Activated CD4-positive, alpha-beta memory T cell treated with anti-CD3 and anti-CD28 coated beads, Interleukin-2, amount 10 ng/mL, durations not matched to agents 7 days and 5 days (primary cell): ENCODE data around the gene KCNH8. TPM values are rescaled to one million over a fixed set of nuclear protein-coding genes. Genes with fewer than 3 reads are reported as not detected.
A peak's percentile ranks its signal among the peaks of the same experiment; 100 is the strongest.

Experiments
- CTCF ChIA-PET: fragments of 350-600 bp; sonication (Branson Sonifier 250); formaldehyde crosslinking; loops from one replicate; lab custom pipeline; 2021; ENCODE audit warnings: antibody characterized with exemption, inconsistent platforms; lab: Charles Lee
- POLR2A ChIA-PET: fragments of 350-600 bp; sonication (Branson Sonifier 250); formaldehyde crosslinking; loops from one replicate; lab custom pipeline; 2021; ENCODE audit warnings: antibody characterized with exemption; lab: Charles Lee
- DNase-seq: peaks from one replicate; pipeline ENCODE4 v3.0.0-alpha.2; 2020
- H3K27ac Mint-ChIP-seq: one replicate; pipeline ENCODE4 v1.8.0; 2021; ENCODE audit warnings: mild to moderate bottlenecking, mixed read lengths
- H3K27me3 Mint-ChIP-seq: one replicate; pipeline ENCODE4 v1.8.0; 2021; ENCODE audit warnings: mixed read lengths
- H3K36me3 Mint-ChIP-seq: one replicate; pipeline ENCODE4 v1.8.0; 2021; ENCODE audit warnings: low read depth, mixed read lengths
- H3K4me1 Mint-ChIP-seq: one replicate; pipeline ENCODE4 v1.8.0; 2021; ENCODE audit warnings: mixed read lengths
- H3K4me3 Mint-ChIP-seq: one replicate; pipeline ENCODE4 v1.8.0; 2021; ENCODE audit warnings: mild to moderate bottlenecking, mixed read lengths
- H3K9me3 Mint-ChIP-seq: one replicate; pipeline ENCODE4 v1.8.0; 2021; ENCODE audit warnings: mixed read lengths
- total RNA-seq, 2 experiments: library from RNA; stranded (reverse); gene quantifications; one replicate each; pipeline ENCODE4 v1.2.3, GENCODE V29; 2021

KCNH8 gene
- total RNA-seq, 2 experiments from 2014 or later = not detected

DNA sequence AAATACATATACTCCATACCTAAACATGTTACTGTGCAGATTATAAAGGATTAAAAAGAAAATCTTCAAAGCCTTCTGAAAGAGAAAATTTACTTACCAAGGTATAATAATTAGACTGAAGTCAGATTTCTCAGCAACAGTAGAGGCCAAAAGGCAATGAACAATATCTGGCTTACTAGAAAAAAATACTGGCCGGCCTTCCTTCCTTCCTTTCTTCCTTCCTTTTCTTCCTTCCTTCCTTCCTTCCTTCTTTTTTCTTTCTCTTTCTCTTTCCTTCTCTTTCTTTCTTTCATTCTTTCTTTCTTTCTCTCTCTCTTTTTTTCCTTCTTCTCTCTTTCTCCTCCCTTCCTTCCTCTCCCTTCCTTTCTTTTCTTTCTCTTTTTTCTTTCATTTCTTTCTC is 209.6 kb downstream of the KCNH8 start:
- no peaks in the 10 kb centered on the region for H3K27me3 Mint-ChIP-seq
- DNase-seq = no peak
- H3K4me3 Mint-ChIP-seq = no peak overlapping the region
- no peaks in the 10 kb centered on the region for H3K4me1 Mint-ChIP-seq
- CTCF ChIA-PET = no interaction called here
- POLR2A ChIA-PET = no interaction called here
- H3K36me3 Mint-ChIP-seq = no peaks in the 10 kb centered on the region
- H3K27ac Mint-ChIP-seq = no peak overlapping the region
- no peaks in the 10 kb centered on the region for H3K9me3 Mint-ChIP-seq

DNA sequence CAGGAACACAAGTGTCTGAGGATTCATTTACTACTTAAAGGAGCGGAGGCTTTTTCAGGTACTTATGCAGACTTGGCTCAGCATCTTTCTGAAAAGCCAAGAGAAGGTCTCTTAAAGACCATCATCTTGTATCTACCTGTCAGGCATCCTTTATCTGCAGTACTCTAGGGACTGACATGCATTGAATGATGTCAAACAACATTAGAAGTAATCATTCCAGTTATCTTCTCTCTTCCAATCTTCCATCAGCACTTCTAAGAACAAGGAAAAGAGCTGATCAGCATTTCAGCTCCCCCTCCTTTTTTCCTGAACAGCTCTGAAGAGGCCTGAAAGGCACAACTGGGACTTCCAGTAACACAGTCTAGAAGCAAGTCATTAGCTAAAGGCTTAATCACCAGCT is 214.8 kb downstream of the KCNH8 start:
- H3K27ac Mint-ChIP-seq = no peak overlapping the region
- no peaks in the 10 kb centered on the region for H3K27me3 Mint-ChIP-seq
- H3K36me3 Mint-ChIP-seq = no peaks in the 10 kb centered on the region
- ChIA-PET CTCF (no interaction called here), POLR2A (no interaction called here)
- no peak overlapping the region for H3K4me3 Mint-ChIP-seq
- H3K4me1 Mint-ChIP-seq = no peaks in the 10 kb centered on the region
- no peak for DNase-seq
- H3K9me3 Mint-ChIP-seq = no peaks in the 10 kb centered on the region

DNA sequence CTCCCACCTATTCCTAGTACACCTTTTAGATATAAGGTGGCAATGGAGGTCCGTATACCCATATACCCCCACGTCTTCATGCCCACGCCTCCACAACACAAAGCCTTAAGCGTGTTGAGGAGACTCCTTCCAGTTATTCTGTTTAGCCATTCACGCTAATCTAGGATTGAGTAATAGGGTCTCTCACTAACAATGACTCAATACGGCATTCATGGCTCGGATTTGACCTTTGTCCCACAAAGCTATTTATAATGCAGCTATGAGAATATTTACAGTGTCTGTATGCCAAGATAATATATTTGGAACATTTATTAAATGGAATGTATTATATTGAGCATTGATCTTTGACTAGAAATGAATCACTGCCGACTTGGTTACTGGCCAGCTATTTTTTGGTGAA is 215.8 kb downstream of the KCNH8 start:
- Mint-ChIP-seq H3K27me3 (no peaks in the 10 kb centered on the region), H3K9me3 (no peaks in the 10 kb centered on the region), H3K36me3 (no peaks in the 10 kb centered on the region), H3K4me3 (no peak overlapping the region), H3K27ac (no peak overlapping the region), H3K4me1 (no peaks in the 10 kb centered on the region)
- DNase-seq = no peak
- ChIA-PET CTCF (no interaction called here), POLR2A (no interaction called here)

DNA sequence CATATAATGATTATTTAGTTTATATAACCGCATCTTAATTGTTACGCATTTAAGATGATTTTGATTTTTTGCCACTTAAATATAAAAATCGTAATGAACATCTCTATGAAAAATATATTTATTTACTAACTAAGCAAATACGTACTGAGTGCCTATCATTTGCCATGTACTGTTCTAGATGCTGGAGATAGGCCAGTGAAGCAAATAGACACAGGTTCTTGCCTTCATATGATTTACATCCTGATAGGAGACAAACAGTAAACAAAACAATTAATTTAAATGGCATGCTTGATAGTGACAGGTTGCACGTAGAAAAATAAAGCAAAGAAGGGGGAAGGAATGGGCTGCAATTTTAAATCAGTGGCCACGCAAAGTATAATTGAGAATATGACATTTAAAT is 217.2 kb downstream of the KCNH8 start:
- Mint-ChIP-seq H3K36me3 (no peaks in the 10 kb centered on the region), H3K4me3 (no peak overlapping the region), H3K4me1 (no peaks in the 10 kb centered on the region), H3K27ac (no peak overlapping the region), H3K9me3 (no peaks in the 10 kb centered on the region), H3K27me3 (no peaks in the 10 kb centered on the region)
- no peak for DNase-seq
- CTCF ChIA-PET = no interaction called here
- POLR2A ChIA-PET = no interaction called here

DNA sequence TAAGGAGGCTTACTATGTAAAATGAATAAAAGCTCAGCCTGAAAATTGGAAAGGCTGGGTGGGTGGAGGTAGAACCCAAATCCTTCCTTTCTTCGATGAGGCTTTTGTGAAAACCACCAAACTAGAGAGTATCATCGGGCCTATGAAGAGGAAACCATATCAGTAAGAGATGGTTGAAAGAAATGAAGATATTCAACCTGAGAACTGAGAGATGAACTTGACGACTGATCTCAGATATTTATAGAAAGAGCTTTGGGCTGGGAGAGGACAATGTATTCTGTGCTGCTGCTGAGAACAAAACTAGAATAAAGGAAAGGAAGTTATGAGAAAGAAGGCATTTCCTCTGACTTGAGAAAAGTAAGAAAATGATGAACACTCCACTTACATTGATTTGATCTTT is 236.6 kb downstream of the KCNH8 start:
- Mint-ChIP-seq H3K27ac (no peak overlapping the region), H3K4me1 (no peaks in the 10 kb centered on the region), H3K4me3 (no peak overlapping the region), H3K9me3 (no peaks in the 10 kb centered on the region), H3K36me3 (no peaks in the 10 kb centered on the region), H3K27me3 (no peaks in the 10 kb centered on the region)
- DNase-seq = no peak
- ChIA-PET POLR2A (no interaction called here), CTCF (no interaction called here)

DNA sequence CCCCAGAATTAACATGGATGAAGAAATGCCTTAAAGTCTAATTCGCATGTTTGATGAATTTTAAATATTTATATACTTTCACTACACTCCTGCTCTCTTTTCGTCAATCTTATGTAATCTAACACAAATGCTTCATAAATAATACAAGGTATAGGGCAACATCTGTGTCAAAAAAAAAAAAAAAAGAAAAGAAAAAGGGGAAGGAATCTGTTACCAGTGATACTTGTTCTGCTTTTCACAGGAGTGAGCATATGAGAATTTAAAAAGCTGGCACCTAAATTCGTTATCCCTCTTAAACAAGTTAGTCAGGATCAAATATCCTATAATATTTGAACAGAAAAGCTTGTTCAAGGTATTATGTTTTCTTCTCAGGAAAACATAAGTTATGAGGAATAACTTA is 243.8 kb downstream of the KCNH8 start:
- no peaks in the 10 kb centered on the region for H3K9me3 Mint-ChIP-seq
- CTCF ChIA-PET = no interaction called here
- no peak overlapping the region for H3K27ac Mint-ChIP-seq
- H3K4me3 Mint-ChIP-seq = no peak overlapping the region
- H3K27me3 Mint-ChIP-seq = no peaks in the 10 kb centered on the region
- H3K4me1 Mint-ChIP-seq = no peaks in the 10 kb centered on the region
- DNase-seq = no peak
- H3K36me3 Mint-ChIP-seq = no peaks in the 10 kb centered on the region
- POLR2A ChIA-PET = no interaction called here

DNA sequence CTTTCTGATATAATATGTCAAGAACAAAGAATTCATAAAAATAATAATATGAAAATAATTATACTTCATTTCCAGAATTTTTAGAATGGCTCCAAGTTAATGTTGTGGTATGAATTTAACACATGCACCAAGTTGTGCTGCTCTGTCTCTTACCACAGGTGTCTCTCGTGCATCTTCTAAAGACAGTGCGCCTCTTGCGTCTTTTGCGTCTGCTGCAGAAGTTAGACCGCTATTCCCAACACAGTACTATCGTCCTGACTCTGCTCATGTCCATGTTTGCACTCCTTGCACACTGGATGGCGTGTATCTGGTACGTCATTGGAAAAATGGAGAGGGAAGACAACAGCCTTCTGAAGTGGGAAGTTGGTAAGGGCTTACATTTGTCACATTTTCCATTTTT is 246.6 kb downstream of the KCNH8 start:
- CTCF ChIA-PET = no interaction called here

DNA sequence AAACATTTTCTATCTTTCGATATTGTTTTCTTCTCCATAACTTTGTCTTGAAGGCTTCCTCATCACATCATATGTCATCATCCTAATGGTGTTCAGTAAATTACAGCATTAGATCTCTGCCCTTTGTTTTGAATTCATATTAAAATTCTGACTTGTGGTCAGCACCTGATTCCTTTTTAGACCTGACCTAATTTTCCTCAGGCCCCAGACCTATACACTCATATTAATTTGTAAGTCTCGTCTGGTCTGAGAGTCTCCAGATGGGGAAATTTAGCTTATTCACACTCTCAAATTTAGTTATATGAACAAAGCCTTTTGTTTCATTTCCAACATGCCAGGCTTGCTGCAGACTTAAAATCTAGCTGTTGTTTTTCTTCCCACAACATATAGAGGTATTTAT is 248.4 kb downstream of the KCNH8 start:
- no peak overlapping the region for H3K4me3 Mint-ChIP-seq
- no peak for DNase-seq
- no peaks in the 10 kb centered on the region for H3K9me3 Mint-ChIP-seq
- CTCF ChIA-PET = interaction anchor here (0.6 kb wide), 1 partner anchor 18 kb away, joined by 3 read pairs; no protein-coding TSS in a partner anchor
- no peak overlapping the region for H3K27ac Mint-ChIP-seq
- H3K4me1 Mint-ChIP-seq = no peaks in the 10 kb centered on the region
- H3K27me3 Mint-ChIP-seq = no peaks in the 10 kb centered on the region
- H3K36me3 Mint-ChIP-seq = no peaks in the 10 kb centered on the region
- POLR2A ChIA-PET = no interaction called here

More for the DNA sequence above, 246.6 kb downstream of the KCNH8 start:
- H3K4me3 Mint-ChIP-seq = no peak overlapping the region
- no peaks in the 10 kb centered on the region for H3K4me1 Mint-ChIP-seq
- POLR2A ChIA-PET = no interaction called here
- H3K36me3 Mint-ChIP-seq = no peaks in the 10 kb centered on the region
- no peaks in the 10 kb centered on the region for H3K27me3 Mint-ChIP-seq
- no peaks in the 10 kb centered on the region for H3K9me3 Mint-ChIP-seq
- no peak for DNase-seq
- H3K27ac Mint-ChIP-seq = no peak overlapping the region

DNA sequence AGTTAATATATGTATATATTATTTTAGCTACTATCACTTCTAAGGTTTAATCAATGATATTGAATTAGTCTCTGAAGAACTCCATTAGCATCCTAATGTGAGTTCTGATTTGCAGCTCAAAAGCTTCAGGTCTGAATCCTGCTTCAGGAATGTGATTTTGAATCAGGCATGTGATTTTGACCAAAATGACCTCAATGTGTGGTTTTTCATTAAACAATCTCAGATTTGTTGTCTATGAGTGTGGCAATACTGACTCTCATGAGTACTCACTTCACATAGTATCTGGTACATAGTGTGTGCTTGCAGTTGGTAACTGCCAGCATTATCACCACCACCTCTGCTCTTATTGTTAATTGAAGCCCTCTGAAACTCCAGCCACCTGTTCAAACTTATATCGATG is 251.0 kb downstream of the KCNH8 start:
- no peak overlapping the region for H3K4me3 Mint-ChIP-seq
- no peaks in the 10 kb centered on the region for H3K4me1 Mint-ChIP-seq
- H3K27ac Mint-ChIP-seq = no peak overlapping the region
- POLR2A ChIA-PET = no interaction called here
- DNase-seq = no peak
- CTCF ChIA-PET = no interaction called here
- no peaks in the 10 kb centered on the region for H3K27me3 Mint-ChIP-seq
- H3K36me3 Mint-ChIP-seq = no peaks in the 10 kb centered on the region
- H3K9me3 Mint-ChIP-seq = no peaks in the 10 kb centered on the region

DNA sequence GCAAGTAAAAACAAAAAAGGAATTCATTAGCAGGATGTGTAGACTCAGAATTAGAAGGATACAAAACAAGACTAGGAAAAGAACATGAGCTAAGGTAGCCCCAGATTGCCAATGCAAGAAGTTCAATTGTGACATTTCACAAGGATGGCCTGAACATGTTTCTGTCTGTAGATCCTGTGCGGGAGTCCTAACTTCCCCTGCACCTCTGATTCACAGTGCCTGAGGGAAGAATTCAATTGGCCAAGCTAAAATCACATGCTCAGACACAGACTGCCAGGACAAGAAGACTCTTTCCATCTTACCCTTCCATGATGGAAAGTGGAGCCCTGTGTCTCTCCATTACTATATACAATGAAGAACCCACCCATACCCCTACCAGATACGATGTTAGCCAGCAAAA is 251.5 kb downstream of the KCNH8 start:
- Mint-ChIP-seq H3K4me3 (no peak overlapping the region), H3K4me1 (no peaks in the 10 kb centered on the region), H3K27me3 (no peaks in the 10 kb centered on the region), H3K36me3 (no peaks in the 10 kb centered on the region), H3K9me3 (no peaks in the 10 kb centered on the region), H3K27ac (no peak overlapping the region)
- ChIA-PET POLR2A (no interaction called here), CTCF (interaction anchor here (0.6 kb wide), 1 partner anchor 344 kb away, joined by 3 read pairs; no protein-coding TSS in a partner anchor)
- DNase-seq = no peak

DNA sequence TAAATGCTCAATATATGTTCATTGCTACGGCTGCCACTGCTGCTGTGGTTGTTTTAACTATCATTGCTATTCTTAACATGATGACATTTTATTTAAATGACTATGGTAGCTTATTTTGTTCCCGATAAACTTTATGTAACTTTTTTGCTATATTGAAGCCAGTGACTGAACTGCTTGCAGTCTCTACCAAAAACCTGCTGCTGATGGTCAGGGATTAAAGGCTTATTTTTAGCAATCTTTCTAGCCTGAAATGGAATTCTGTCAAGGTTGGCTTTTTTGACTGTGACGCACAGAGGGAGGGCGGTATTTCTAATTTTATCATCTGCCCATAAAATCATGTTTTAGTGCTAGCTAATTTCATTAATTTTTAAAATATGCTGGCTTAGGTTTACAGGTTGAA is 271.8 kb downstream of the KCNH8 start:
- H3K27me3 Mint-ChIP-seq = no peaks in the 10 kb centered on the region
- no peaks in the 10 kb centered on the region for H3K9me3 Mint-ChIP-seq
- H3K4me3 Mint-ChIP-seq = no peak overlapping the region
- H3K27ac Mint-ChIP-seq = no peak overlapping the region
- no peaks in the 10 kb centered on the region for H3K36me3 Mint-ChIP-seq
- no peak for DNase-seq
- POLR2A ChIA-PET = no interaction called here
- H3K4me1 Mint-ChIP-seq = peaks cover 6% of the 10 kb centered on the region
- CTCF ChIA-PET = no interaction called here

DNA sequence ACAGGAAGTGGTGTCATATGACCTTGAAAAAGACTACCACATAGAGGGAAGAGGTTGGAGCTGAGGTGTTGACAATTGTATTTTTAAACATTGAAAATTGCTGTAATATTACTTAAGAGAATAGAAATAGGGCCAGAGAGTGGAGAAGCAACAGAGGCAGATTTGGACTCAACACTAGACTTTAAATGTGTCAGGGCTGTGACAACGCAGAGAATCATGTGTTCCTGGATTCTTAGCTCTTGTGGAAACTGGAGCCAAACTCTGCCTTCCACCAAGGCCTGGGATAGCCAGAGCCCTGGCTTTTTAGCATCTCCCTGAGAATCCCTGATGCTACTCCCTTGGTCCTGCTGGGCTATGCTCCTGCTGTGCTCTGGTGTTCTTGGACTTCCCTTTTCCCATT is 277.5 kb downstream of the KCNH8 start:
- Mint-ChIP-seq H3K27ac (no peak overlapping the region), H3K27me3 (no peaks in the 10 kb centered on the region), H3K4me3 (no peak overlapping the region), H3K36me3 (no peaks in the 10 kb centered on the region), H3K9me3 (no peaks in the 10 kb centered on the region), H3K4me1 (peaks cover 17% of the 10 kb centered on the region)
- POLR2A ChIA-PET = no interaction called here
- no peak for DNase-seq
- CTCF ChIA-PET = no interaction called here

DNA sequence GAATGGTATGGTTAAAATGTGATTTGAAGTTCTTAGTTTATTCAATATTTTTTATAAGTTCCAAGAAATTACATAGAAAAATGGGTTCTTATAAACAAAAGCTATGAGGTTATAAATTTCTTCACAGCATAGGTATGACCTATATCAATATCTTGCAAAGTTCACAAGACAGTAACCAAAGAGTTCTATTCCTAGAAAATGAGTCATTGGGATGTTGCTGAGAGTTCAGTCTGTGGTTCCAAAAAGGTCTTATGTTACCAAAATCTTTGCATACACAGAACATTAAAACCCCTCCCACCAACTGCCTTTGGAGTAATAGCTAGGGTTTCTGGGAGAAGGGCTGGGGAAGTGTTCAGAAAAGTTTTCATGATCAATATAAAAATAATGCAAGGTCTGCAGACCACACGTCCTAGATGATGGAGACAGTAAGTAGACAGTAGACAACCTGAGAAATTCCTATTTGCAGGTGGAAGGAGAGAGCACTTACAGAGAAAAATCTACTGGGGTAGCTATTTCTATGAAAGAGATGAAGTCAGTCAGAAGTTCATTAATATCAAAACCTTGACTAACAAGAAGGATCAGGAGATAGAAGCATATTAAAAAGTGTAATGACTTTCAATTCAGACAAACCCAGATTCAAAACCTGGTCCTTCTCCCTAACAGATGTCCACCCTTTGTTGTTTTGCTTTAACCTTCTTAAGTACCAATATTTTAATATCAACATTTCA is 279.3 kb downstream of the KCNH8 start:
- Mint-ChIP-seq H3K36me3 (no peaks in the 10 kb centered on the region), H3K9me3 (no peaks in the 10 kb centered on the region), H3K27me3 (no peaks in the 10 kb centered on the region), H3K4me1 (peaks cover 17% of the 10 kb centered on the region), H3K4me3 (no peak overlapping the region), H3K27ac (peak overlapping the region; percentile 50)
- no peak for DNase-seq
- POLR2A ChIA-PET = no interaction called here
- CTCF ChIA-PET = no interaction called here

DNA sequence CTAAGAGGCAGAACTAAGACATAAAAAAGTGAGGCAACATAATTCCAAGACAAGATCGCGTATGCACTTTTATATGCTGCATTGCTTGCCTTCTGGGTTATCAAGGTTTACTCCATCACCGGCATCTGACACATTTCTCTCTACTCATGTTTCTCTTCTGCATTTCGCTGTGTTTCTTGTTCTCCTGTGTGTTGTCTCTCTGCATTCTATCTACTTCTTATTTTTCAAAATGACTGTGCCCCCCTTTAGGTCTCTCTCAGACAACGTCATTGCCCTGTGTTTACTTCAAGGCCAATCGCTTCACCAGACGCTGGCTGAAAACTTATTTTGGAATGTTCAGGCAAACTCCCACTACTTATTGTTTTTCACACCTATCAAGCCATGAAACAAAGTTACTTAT is 280.4 kb downstream of the KCNH8 start:
- Mint-ChIP-seq H3K4me1 (peaks cover 17% of the 10 kb centered on the region), H3K27me3 (no peaks in the 10 kb centered on the region), H3K36me3 (no peaks in the 10 kb centered on the region), H3K4me3 (no peak overlapping the region), H3K27ac (no peak overlapping the region), H3K9me3 (no peaks in the 10 kb centered on the region)
- CTCF ChIA-PET = no interaction called here
- no peak for DNase-seq
- POLR2A ChIA-PET = no interaction called here
